Esophagus muscularis mucosa (tissue), 3 donors: ENCODE results near the gene CPNE8.

ENCODE experiments used
- POLR2AphosphoS5 ChIP-seq, 2 donors: sonication (generic); formaldehyde crosslinking; IDR thresholded peaks; one replicate each; pipeline ENCODE4 v1.6.1; 2017; ENCODE audit warnings: antibody characterized with exemption in 2 of 2
- TF ChIP-seq, protein P1 (sequence below), 3 experiments: fragments of 200-600 bp in 2 of 3; fragments of 450-650 bp in 1 of 3; sonication (generic) in 2 of 3; IDR thresholded peaks; one replicate each; pipeline ENCODE4 v1.5.1; 2017 to 2019; ENCODE audit warnings: antibody characterized with exemption in 3 of 3, mild to moderate bottlenecking in 2 of 3, moderate library complexity in 1 of 3

DNA sequence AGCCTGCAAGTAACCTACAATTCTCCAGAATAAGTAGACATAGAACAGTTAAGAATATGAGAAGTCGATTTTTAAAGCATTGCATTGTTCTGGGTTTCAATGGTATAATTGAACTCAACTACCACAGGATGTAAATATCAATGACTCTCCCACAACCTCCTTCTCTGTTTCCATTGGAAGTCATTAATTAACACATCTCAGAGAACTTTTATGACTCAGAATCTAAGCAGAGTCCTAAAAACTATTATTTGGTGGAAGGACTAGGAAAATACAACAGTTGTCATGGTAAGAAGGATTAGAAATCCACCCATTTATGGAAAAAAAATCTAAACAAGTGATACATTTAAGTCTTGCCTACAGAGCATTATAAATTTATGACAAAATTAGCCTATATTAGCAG, 21.1 kb upstream of the CPNE8 start:
- TF ChIP-seq, protein P1, sequence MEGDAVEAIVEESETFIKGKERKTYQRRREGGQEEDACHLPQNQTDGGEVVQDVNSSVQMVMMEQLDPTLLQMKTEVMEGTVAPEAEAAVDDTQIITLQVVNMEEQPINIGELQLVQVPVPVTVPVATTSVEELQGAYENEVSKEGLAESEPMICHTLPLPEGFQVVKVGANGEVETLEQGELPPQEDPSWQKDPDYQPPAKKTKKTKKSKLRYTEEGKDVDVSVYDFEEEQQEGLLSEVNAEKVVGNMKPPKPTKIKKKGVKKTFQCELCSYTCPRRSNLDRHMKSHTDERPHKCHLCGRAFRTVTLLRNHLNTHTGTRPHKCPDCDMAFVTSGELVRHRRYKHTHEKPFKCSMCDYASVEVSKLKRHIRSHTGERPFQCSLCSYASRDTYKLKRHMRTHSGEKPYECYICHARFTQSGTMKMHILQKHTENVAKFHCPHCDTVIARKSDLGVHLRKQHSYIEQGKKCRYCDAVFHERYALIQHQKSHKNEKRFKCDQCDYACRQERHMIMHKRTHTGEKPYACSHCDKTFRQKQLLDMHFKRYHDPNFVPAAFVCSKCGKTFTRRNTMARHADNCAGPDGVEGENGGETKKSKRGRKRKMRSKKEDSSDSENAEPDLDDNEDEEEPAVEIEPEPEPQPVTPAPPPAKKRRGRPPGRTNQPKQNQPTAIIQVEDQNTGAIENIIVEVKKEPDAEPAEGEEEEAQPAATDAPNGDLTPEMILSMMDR (IDR thresholded peaks at IDR 0.05): no peak
- no peak for TF ChIP-seq POLR2AphosphoS5 (IDR thresholded peaks at IDR 0.05)
